BLaER1 (cell line): ENCODE measurements around the gene KCNH1.

Source experiments
- H3K27ac ChIP-seq: shearing (Covaris generic); formaldehyde crosslinking; 2 replicates; pipeline ENCODE4 v1.8.1; 2022
- H3K27me3 ChIP-seq: shearing (Covaris generic); formaldehyde crosslinking; 2 replicates; pipeline ENCODE4 v1.8.1; 2022
- H3K36me3 ChIP-seq: shearing (Covaris generic); formaldehyde crosslinking; 2 replicates; pipeline ENCODE4 v1.8.1; 2022
- H3K4me1 ChIP-seq: shearing (Covaris generic); formaldehyde crosslinking; 2 replicates; pipeline ENCODE4 v1.8.1; 2022
- H3K4me2 ChIP-seq: shearing (Covaris generic); formaldehyde crosslinking; 2 replicates; pipeline ENCODE4 v1.8.1; 2022
- H3K4me3 ChIP-seq: shearing (Covaris generic); formaldehyde crosslinking; 2 replicates; pipeline ENCODE4 v1.8.1; 2022
- H3K9ac ChIP-seq: shearing (Covaris generic); formaldehyde crosslinking; 2 replicates; pipeline ENCODE4 v1.8.1; 2022
- H3K9me3 ChIP-seq: shearing (Covaris generic); formaldehyde crosslinking; 2 replicates; pipeline ENCODE4 v1.8.1; 2022
- H4K20me1 ChIP-seq: shearing (Covaris generic); formaldehyde crosslinking; 2 replicates; pipeline ENCODE4 v1.8.1; 2022
- Cebpa-rat ChIP-seq: shearing (Covaris generic); IDR thresholded peaks from 2 replicates; pipeline ENCODE4 v1.8.1; 2022

Gene KCNH1

DNA sequence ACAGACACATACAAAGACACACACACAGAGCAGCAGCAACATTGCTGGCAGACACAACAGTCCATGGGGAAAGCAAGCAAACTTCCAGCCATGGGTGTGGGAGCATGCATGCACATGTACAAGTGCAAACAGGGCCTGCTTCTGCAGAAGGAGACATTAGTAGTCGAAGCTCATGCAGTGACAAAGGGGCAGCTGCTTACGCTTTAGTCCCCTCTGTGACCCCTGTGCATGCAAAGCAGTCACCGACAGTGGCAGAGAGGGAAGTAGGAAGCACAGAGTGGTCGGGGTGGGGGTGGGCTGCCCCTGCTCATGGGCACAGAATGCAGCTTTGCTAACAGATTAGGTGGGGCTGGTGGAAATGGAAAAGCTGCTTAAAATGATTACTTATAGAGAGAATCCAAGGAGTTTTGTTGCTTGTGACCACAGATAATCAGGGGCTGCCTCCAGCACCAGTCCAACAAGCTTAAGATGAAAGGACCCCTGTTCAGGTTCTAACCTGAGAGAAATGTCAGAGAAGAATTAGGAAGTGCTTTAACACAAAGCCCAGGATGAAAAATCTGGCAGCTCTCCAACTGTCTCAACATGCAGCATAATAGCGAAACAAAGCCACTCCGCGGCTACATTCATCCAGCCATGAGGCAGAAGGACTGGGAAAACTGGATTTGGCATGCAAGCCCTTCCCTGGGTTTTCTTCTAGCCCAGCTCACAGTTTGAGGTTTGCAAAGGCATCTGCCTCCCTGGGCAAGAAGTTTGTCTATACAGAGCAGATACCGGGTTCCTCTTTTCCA lies 378.9 kb downstream of the KCNH1 start:
- no peak for TF ChIP-seq Cebpa-rat
- no peak overlapping the region for H3K4me3 ChIP-seq
- no peaks in the 10 kb centered on the region for H3K36me3 ChIP-seq
- H3K4me2 ChIP-seq = no peak overlapping the region
- no peaks in the 10 kb centered on the region for H3K9me3 ChIP-seq
- H4K20me1 ChIP-seq = no peaks in the 10 kb centered on the region
- no peak overlapping the region for H3K9ac ChIP-seq
- no peak overlapping the region for H3K27ac ChIP-seq
- no peaks in the 10 kb centered on the region for H3K27me3 ChIP-seq
- H3K4me1 ChIP-seq = no peaks in the 10 kb centered on the region

DNA sequence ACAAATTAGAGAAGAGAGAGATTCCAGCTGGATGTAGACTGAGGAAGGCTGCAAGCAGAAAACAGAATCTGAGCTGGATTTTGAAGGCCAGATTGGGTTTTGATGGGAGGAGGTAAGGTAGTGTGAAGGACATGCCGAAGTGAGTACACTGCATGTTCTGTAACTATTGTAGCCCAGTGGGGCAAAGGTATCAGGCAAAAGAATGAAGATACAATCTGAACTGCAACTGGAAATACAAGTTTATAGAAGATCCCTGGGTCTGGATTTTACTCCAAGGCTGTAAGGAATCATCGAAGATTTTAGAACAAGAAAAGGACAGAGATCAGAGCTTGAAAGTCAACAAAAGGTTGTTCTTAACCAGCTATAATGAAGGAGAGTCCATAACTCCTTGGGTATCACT lies 382.0 kb downstream of the KCNH1 start:
- no peaks in the 10 kb centered on the region for H3K27me3 ChIP-seq
- H3K4me1 ChIP-seq = no peaks in the 10 kb centered on the region
- no peak overlapping the region for H3K9ac ChIP-seq
- H4K20me1 ChIP-seq = no peaks in the 10 kb centered on the region
- no peak overlapping the region for H3K27ac ChIP-seq
- no peak for TF ChIP-seq Cebpa-rat
- H3K4me3 ChIP-seq = no peak overlapping the region
- H3K4me2 ChIP-seq = no peak overlapping the region
- no peaks in the 10 kb centered on the region for H3K36me3 ChIP-seq
- H3K9me3 ChIP-seq = no peaks in the 10 kb centered on the region

DNA sequence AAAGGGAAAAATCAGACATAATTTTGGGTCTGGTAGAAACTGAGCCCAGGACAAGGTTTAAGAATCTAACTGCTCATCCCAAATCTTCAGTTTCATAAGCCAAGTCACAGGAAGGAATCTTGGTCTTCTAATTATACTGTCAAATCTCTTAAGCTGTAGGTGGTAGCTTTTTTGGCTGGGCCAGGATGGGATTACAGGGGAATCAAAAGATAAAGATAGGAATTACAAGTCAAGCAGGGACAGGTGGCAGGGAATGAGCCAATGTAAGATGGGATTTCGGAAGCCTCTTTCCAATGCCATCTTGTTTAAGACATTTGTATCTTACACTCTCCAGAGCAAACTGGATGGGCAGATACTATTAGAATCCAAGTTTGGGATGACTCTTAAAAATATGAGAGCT lies 383.5 kb downstream of the KCNH1 start:
- H3K36me3 ChIP-seq = no peaks in the 10 kb centered on the region
- H3K9me3 ChIP-seq = no peaks in the 10 kb centered on the region
- no peaks in the 10 kb centered on the region for H4K20me1 ChIP-seq
- H3K27me3 ChIP-seq = no peaks in the 10 kb centered on the region
- TF ChIP-seq Cebpa-rat = no peak
- no peak overlapping the region for H3K27ac ChIP-seq
- H3K9ac ChIP-seq = no peak overlapping the region
- no peak overlapping the region for H3K4me3 ChIP-seq
- H3K4me2 ChIP-seq = no peak overlapping the region
- H3K4me1 ChIP-seq = no peaks in the 10 kb centered on the region

DNA sequence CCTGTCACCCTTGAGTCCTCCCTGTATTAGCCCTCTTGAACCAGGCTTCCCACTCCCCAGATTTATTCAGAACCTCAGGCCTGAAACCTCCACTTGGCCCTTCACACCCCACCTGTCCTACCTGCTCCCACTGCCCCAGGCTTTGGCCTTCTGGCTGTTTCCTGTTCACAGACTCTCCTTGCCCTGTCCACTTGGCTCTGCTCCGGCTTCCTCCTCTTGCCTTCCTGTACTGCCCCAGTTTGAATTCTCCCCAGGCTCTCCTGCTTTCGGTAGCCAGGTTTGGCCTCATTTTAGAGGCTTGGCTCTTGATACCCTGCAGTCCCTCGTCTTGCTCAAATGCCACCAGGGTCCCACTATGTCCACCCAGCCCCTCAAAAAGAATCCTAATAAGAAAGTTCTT lies 385.2 kb downstream of the KCNH1 start:
- no peak for TF ChIP-seq Cebpa-rat
- Histone ChIP-seq H3K4me3 (no peak overlapping the region), H3K27me3 (no peaks in the 10 kb centered on the region)

DNA sequence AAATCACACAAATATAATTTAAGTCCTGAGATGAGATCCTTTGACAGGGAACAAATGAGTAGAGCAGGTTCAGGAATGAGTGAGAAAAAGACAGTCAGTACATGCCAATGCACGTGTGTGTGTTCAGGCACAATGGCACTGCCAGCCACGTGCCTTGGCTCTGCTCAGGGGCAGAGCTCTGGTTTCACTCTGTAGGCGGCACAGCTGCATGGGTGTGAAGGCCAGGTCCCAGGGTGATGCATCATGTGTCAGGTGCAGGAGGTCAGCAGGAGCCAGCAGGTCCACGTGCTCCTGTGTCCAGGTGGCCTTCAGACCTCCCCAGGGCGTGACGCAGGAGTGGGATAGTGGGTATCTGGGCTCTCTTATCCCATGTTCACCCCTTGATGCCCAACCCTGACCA lies 386.1 kb downstream of the KCNH1 start:
- Histone ChIP-seq H4K20me1 (no peaks in the 10 kb centered on the region), H3K4me1 (no peaks in the 10 kb centered on the region), H3K36me3 (no peaks in the 10 kb centered on the region), H3K27me3 (no peaks in the 10 kb centered on the region), H3K9me3 (no peaks in the 10 kb centered on the region), H3K9ac (no peak overlapping the region), H3K4me3 (no peak overlapping the region), H3K27ac (no peak overlapping the region), H3K4me2 (no peak overlapping the region)
- no peak for TF ChIP-seq Cebpa-rat

More for the DNA sequence above, 385.2 kb downstream of the KCNH1 start:
- no peaks in the 10 kb centered on the region for H3K4me1 ChIP-seq
- no peaks in the 10 kb centered on the region for H4K20me1 ChIP-seq
- H3K27ac ChIP-seq = no peak overlapping the region
- no peak overlapping the region for H3K9ac ChIP-seq
- H3K9me3 ChIP-seq = no peaks in the 10 kb centered on the region
- H3K36me3 ChIP-seq = no peaks in the 10 kb centered on the region
- no peak overlapping the region for H3K4me2 ChIP-seq

DNA sequence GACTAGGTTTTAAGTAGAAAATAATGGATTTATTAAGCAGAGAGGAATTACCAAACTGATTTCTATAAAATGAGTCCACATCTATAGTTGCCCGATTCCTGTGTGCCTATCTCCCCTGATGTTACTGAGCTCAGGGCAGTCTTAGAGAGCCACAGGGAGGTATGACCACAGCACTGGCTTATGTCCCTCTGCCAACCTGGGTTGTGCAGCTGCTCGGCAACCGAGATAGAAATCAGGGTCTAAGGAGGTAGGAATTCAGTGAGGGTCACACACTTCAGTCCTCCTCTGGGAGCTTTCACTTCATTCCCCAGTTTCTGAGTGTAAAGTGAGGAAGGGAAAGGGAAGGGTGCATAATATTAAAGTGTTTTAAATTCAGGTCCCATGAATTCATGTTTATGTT lies 386.8 kb downstream of the KCNH1 start:
- no peak for TF ChIP-seq Cebpa-rat
- Histone ChIP-seq H3K9me3 (no peaks in the 10 kb centered on the region), H3K4me1 (no peaks in the 10 kb centered on the region), H3K36me3 (no peaks in the 10 kb centered on the region), H3K27ac (no peak overlapping the region), H3K4me3 (no peak overlapping the region), H3K4me2 (no peak overlapping the region), H4K20me1 (no peaks in the 10 kb centered on the region), H3K27me3 (no peaks in the 10 kb centered on the region), H3K9ac (no peak overlapping the region)

DNA sequence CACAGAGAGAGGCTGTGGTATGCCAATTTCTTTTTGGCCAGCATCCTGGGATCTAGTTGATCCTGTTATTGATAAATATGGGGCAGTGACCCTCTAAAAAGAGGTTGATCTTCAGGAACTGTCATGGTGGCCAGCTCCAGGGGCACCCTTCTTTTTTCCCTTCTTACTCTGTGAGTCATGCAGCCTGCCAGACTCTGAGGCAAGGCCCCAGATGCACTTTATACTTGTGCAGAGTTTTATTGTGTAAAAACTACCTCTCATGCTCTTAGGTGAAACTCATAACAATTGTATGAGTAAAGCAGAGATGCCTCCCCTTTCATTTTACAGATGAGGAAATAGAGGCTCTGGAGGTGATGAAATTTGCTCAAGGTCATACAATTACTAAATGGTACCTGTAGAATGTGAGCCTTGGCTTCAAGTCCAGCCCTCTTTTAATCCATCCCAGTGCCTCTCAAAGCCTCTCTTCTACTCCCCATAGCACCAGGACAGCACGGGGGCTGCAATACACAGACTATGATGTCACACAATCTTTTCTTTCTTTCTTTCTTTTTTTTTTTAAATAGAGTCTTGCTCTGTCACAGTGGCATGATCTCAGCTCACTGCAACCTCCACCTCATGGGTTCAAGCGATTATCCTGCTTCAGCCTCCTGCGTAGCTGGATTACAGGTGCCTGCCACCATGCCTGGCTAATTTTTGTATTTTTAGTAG lies 387.8 kb downstream of the KCNH1 start:
- no peaks in the 10 kb centered on the region for H3K4me1 ChIP-seq
- H3K9me3 ChIP-seq = no peaks in the 10 kb centered on the region
- no peak overlapping the region for H3K27ac ChIP-seq
- H3K4me3 ChIP-seq = no peak overlapping the region
- no peaks in the 10 kb centered on the region for H4K20me1 ChIP-seq
- TF ChIP-seq Cebpa-rat = no peak
- no peak overlapping the region for H3K9ac ChIP-seq
- no peak overlapping the region for H3K4me2 ChIP-seq
- H3K36me3 ChIP-seq = no peaks in the 10 kb centered on the region
- no peaks in the 10 kb centered on the region for H3K27me3 ChIP-seq

DNA sequence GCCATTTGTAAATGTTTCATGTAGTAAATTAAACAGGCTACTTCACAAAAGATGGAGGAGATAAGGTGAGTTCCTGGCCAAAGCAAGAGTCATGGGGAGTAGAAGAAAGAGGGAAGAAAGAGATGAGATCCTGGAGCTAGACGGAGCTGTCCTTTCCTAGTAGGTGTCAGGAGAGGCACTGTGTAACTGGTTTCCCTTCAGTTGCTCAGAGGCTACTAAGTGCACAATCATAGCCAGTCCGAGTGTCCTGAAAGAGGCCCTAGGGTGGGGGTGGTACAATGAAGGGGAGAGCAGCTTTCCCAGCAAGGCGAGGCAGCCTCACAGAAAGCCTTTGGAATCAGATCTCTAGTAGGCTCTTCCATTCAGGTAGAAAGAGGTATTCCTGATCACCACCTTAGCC lies 390.9 kb downstream of the KCNH1 start:
- no peaks in the 10 kb centered on the region for H3K36me3 ChIP-seq
- H3K4me2 ChIP-seq = no peak overlapping the region
- no peak for TF ChIP-seq Cebpa-rat
- H3K27ac ChIP-seq = no peak overlapping the region
- H3K9ac ChIP-seq = no peak overlapping the region
- H4K20me1 ChIP-seq = no peaks in the 10 kb centered on the region
- H3K4me3 ChIP-seq = no peak overlapping the region
- H3K4me1 ChIP-seq = no peaks in the 10 kb centered on the region
- H3K27me3 ChIP-seq = no peaks in the 10 kb centered on the region
- no peaks in the 10 kb centered on the region for H3K9me3 ChIP-seq

DNA sequence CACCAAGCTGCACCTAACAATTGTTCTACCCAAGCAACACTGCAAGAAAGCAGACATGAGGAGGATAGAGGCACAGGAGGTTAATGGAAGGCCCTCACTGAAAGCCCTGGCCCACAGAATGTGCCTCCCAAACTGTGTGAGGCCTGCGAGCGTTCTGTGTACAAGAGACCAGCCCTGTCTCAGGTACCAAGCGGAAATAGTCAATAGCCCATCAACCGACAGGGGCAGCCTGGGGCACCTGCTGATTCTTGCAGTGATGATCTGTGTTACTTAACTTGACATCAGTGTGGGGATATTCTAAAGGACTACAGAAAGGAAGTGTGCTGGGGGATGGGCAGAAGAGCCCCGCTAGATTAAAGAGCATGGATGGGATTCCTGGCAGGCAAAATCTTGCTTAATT lies 392.4 kb downstream of the KCNH1 start:
- TF ChIP-seq Cebpa-rat = no peak
- no peak overlapping the region for H3K27ac ChIP-seq

DNA sequence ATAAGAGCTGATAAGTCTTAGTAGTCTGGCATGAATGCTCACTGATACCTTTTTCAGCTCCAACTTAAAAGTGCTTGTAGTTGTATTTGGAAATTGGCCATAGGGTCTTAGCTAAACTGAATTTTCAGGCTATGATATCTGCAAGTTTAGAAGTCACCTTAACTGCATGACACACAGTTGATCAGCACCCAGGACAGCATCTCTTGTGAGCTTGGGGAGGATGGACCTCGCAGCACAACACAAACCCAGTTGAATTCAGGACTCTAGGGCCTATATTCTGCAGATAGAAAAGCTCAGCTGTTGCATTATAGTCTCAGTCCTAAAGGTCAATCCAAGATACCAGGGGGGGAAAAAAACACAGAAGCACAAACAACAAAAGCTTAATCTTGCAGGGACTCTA lies 394.3 kb downstream of the KCNH1 start:
- Histone ChIP-seq H3K27ac (no peak overlapping the region), H3K4me1 (no peaks in the 10 kb centered on the region), H3K9ac (no peak overlapping the region), H3K36me3 (no peaks in the 10 kb centered on the region), H3K4me2 (no peak overlapping the region), H3K27me3 (no peaks in the 10 kb centered on the region), H4K20me1 (no peaks in the 10 kb centered on the region), H3K4me3 (no peak overlapping the region), H3K9me3 (no peaks in the 10 kb centered on the region)
- TF ChIP-seq Cebpa-rat = no peak

More for the DNA sequence above, 392.4 kb downstream of the KCNH1 start:
- H3K4me3 ChIP-seq = no peak overlapping the region
- no peak overlapping the region for H3K4me2 ChIP-seq
- no peaks in the 10 kb centered on the region for H3K9me3 ChIP-seq
- no peaks in the 10 kb centered on the region for H4K20me1 ChIP-seq
- H3K36me3 ChIP-seq = no peaks in the 10 kb centered on the region
- H3K27me3 ChIP-seq = no peaks in the 10 kb centered on the region
- H3K4me1 ChIP-seq = no peaks in the 10 kb centered on the region
- no peak overlapping the region for H3K9ac ChIP-seq
